Endothelial cell of umbilical vein (primary cell): Measurements from ENCODE around the gene SH3PXD2A. TPM values are rescaled to one million over a fixed set of nuclear protein-coding genes. Genes with fewer than 3 reads are reported as not detected.

Experiments used
- BruUV-seq: library from RNA; stranded (reverse); fragments of 400-500 nt; replicated peaks from 2 replicates; lab custom pipeline; 2021; lab: Mats Ljungman, UMichigan
- CTCF ChIA-PET: fragments of 300-600, 350-600 bp; sonication (Branson Sonifier 250); formaldehyde crosslinking; loops from one replicate; lab custom pipeline; 2021; ENCODE audit warnings: antibody characterized with exemption, inconsistent platforms; lab: Charles Lee
- POLR2A ChIA-PET: fragments of 300-600, 350-600 bp; sonication (Branson Sonifier 250); formaldehyde crosslinking; loops from one replicate; lab custom pipeline; 2021; ENCODE audit warnings: antibody characterized with exemption, inconsistent platforms; lab: Charles Lee
- DNase-seq: peaks from one replicate; pipeline ENCODE4 v3.0.0-alpha.2; 2011; ENCODE audit warnings: low read depth, low spot score
- FAIRE-seq: peaks from 2 replicates; lab custom pipeline; 2011; peaks lifted over from hg19 to GRCh38; lab: Jason Lieb, UNC
- H2AFZ ChIP-seq: 2 replicates; pipeline ENCODE4 v1.6.0; 2012; ENCODE audit warnings: low read depth, low read length, control low read depth, inconsistent platforms
- H3K27ac ChIP-seq: 2 replicates; pipeline ENCODE4 v1.5.1; 2011; ENCODE audit warnings: low read depth, mild to moderate bottlenecking, control low read depth, low read length, moderate library complexity; ENCODE audit not compliant: insufficient read depth
- H3K27me3 ChIP-seq, 2 experiments: 2 replicates each; pipeline versions ENCODE4 v1.6.0 to v1.6.1; 2011; ENCODE audit warnings: low read length in 2 of 2, mixed read lengths in 1 of 2; ENCODE audit not compliant: control insufficient read depth in 2 of 2, insufficient read depth in 2 of 2
- H3K36me3 ChIP-seq, 2 experiments: 2 replicates in 1 of 2; 3 replicates in 1 of 2; pipeline ENCODE4 v1.5.1; 2011; ENCODE audit warnings: low read length in 2 of 2, mild to moderate bottlenecking in 1 of 2, moderate library complexity in 1 of 2; ENCODE audit not compliant: control insufficient read depth in 2 of 2, insufficient read depth in 2 of 2; ENCODE audit errors: extremely low read depth in 1 of 2
- H3K4me1 ChIP-seq: 3 replicates; pipeline ENCODE4 v1.5.1; 2011; ENCODE audit warnings: mild to moderate bottlenecking, low read length; ENCODE audit not compliant: control insufficient read depth, insufficient read depth; ENCODE audit errors: extremely low read depth
- H3K4me2 ChIP-seq: 2 replicates; pipeline ENCODE4 v1.6.1; 2011; ENCODE audit warnings: low read length, control low read depth, mixed read lengths; ENCODE audit not compliant: insufficient read depth
- H3K4me3 ChIP-seq, 3 experiments: fragments of 200-600 bp in 1 of 3; sonication (generic), shearing (Covaris generic) in 1 of 3; replicated peaks in 1 of 3; 2 replicates each; pipeline ENCODE4 v1.5.1; 2011 to 2016; ENCODE audit warnings: control low read depth in 3 of 3, low read length in 3 of 3, mild to moderate bottlenecking in 2 of 3, inconsistent platforms in 1 of 3, low read depth in 1 of 3, moderate library complexity in 1 of 3; ENCODE audit not compliant: insufficient read depth in 1 of 3
- H3K79me2 ChIP-seq: 2 replicates; pipeline ENCODE4 v1.6.0; 2012; ENCODE audit warnings: low read length, inconsistent platforms; ENCODE audit not compliant: control insufficient read depth, insufficient read depth
- H3K9ac ChIP-seq: replicated peaks from 2 replicates; pipeline ENCODE3; 2011; ENCODE audit warnings: low read length, control low read depth; ENCODE audit not compliant: insufficient read depth; ENCODE audit errors: extremely low read depth
- H3K9me1 ChIP-seq: replicated peaks from 3 replicates; pipeline ENCODE4 v1.6.0; 2011; ENCODE audit warnings: mild to moderate bottlenecking, low read length; ENCODE audit not compliant: control insufficient read depth, insufficient read depth; ENCODE audit errors: extremely low read depth
- H3K9me3 ChIP-seq: replicated peaks from 2 replicates; pipeline ENCODE4 v1.5.1; 2012; ENCODE audit warnings: low read length, inconsistent platforms; ENCODE audit not compliant: control insufficient read depth, insufficient read depth
- H4K20me1 ChIP-seq: replicated peaks from 2 replicates; pipeline ENCODE3; 2011; ENCODE audit warnings: mild to moderate bottlenecking, low read length; ENCODE audit not compliant: control insufficient read depth, insufficient read depth; ENCODE audit errors: extremely low read depth
- EZH2 ChIP-seq: IDR thresholded peaks from 2 replicates; pipeline ENCODE4 v1.6.1; 2012; ENCODE audit warnings: borderline replicate concordance, low read depth, mild to moderate bottlenecking, moderate library complexity, low read length, inconsistent platforms; ENCODE audit not compliant: severe bottlenecking
- FOS ChIP-seq: IDR thresholded peaks from 2 replicates; pipeline ENCODE4 v1.6.1; 2011; ENCODE audit warnings: mild to moderate bottlenecking, low read length, moderate library complexity, borderline replicate concordance; ENCODE audit not compliant: insufficient read depth
- GATA2 ChIP-seq: IDR thresholded peaks from 2 replicates; pipeline ENCODE4 v1.7.0; 2011; ENCODE audit warnings: low read depth, mild to moderate bottlenecking, moderate library complexity, mixed read lengths, low read length; ENCODE audit not compliant: insufficient read length, insufficient read depth
- JUN ChIP-seq: IDR thresholded peaks from 2 replicates; pipeline ENCODE4 v1.6.1; 2011; ENCODE audit warnings: borderline replicate concordance, low read depth; ENCODE audit not compliant: insufficient read length, insufficient read depth
- MAX ChIP-seq: IDR thresholded peaks from 2 replicates; pipeline ENCODE4 v1.6.1; 2011; ENCODE audit not compliant: insufficient read depth, insufficient read length
- MYC ChIP-seq: IDR thresholded peaks from one replicate; pipeline ENCODE4 v1.6.1; 2011; ENCODE audit warnings: mild to moderate bottlenecking, low read depth, low read length
- POLR2A ChIP-seq: IDR thresholded peaks from 2 replicates; pipeline ENCODE4 v1.6.1; 2012; ENCODE audit warnings: low read depth, mild to moderate bottlenecking, control low read depth, low read length
- POLR2AphosphoS5 ChIP-seq: IDR thresholded peaks from 2 replicates; pipeline ENCODE4 v1.6.1; 2012; ENCODE audit warnings: low read depth, mild to moderate bottlenecking, control low read depth, low read length, moderate library complexity; ENCODE audit not compliant: insufficient read depth
- dilution Hi-C: fragments of 300-500 bp; cut with MboI; formaldehyde crosslinking; loops from one replicate; pipeline ENCODE4 v1.15.0; 2019; ENCODE audit warnings: low sequenced_read_pairs; ENCODE audit not compliant: extremely low pct_ligation_motif_present
- intact Hi-C: fragments of 100-400 bp; cut with micrococcal nuclease; formaldehyde crosslinking; loops from one replicate; pipeline ENCODE4 v1.10.0; 2022
- polyA plus RNA-seq, 4 experiments: library from polyadenylated mRNA; depleted of rRNA in 3 of 4; stranded (reverse) in 3 of 4; unstranded in 1 of 4; fragments of >200 nt; gene quantifications; 2 replicates each; pipeline versions ENCODE4 v1.2.1 to v1.2.3, GENCODE V29; 2011 to 2012; ENCODE audit warnings: missing spikeins in 1 of 4
- total RNA-seq: library from RNA; stranded (reverse); gene quantifications from 2 replicates; pipeline ENCODE4 v1.2.3, GENCODE V29; 2021
- TF ChIP-seq, protein P1 (sequence below), 2 donors: IDR thresholded peaks; 1 replicate in 1 of 2; 2 replicates in 1 of 2; pipeline ENCODE4 v1.5.1; 2011; ENCODE audit warnings: low read length in 2 of 2, mild to moderate bottlenecking in 2 of 2, moderate library complexity in 2 of 2, control low read depth in 1 of 2, inconsistent platforms in 1 of 2, low read depth in 1 of 2; ENCODE audit not compliant: insufficient read depth in 1 of 2; ENCODE audit errors: extremely low read depth in 1 of 2

SH3PXD2A gene
- total and polyA plus RNA-seq, 2 donors (not counting 3 experiments of a cell fraction or from before 2014, with no cell fraction given) = 1.4 to 5.1 TPM

GRCh38 chr10:103869336-103869735, 14.0 kb upstream of the SH3PXD2A start:
- POLR2A ChIA-PET = no interaction called here
- no peaks in the 10 kb centered on the region for H3K79me2 ChIP-seq
- H3K36me3 ChIP-seq = no peaks in the 10 kb centered on the region
- no peak overlapping the region for H3K27ac ChIP-seq
- no peaks in the 10 kb centered on the region for H3K9me1 ChIP-seq
- no peak overlapping the region for H2AFZ ChIP-seq
- no peak overlapping the region for H3K4me3 ChIP-seq
- no peaks in the 10 kb centered on the region for H3K4me1 ChIP-seq
- no peak overlapping the region for H3K4me2 ChIP-seq
- DNase-seq = no peak
- FAIRE-seq = no peak
- no peaks in the 10 kb centered on the region for H4K20me1 ChIP-seq
- no TSS peak for BruUV-seq
- dilution Hi-C loops = loop anchor here (25.0 kb wide), 1 partner anchor 157 kb away; no protein-coding TSS in a partner anchor
- TF ChIP-seq, protein P1, sequence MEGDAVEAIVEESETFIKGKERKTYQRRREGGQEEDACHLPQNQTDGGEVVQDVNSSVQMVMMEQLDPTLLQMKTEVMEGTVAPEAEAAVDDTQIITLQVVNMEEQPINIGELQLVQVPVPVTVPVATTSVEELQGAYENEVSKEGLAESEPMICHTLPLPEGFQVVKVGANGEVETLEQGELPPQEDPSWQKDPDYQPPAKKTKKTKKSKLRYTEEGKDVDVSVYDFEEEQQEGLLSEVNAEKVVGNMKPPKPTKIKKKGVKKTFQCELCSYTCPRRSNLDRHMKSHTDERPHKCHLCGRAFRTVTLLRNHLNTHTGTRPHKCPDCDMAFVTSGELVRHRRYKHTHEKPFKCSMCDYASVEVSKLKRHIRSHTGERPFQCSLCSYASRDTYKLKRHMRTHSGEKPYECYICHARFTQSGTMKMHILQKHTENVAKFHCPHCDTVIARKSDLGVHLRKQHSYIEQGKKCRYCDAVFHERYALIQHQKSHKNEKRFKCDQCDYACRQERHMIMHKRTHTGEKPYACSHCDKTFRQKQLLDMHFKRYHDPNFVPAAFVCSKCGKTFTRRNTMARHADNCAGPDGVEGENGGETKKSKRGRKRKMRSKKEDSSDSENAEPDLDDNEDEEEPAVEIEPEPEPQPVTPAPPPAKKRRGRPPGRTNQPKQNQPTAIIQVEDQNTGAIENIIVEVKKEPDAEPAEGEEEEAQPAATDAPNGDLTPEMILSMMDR (IDR thresholded peaks at IDR 0.05; ENCODE audit: extremely low read depth in 1 of 2, insufficient read depth in 1 of 2, low read depth in 1 of 2, low read length in 2 of 2) = no peak
- no peak for TF ChIP-seq GATA2
- no peak for TF ChIP-seq EZH2
- no peak for TF ChIP-seq MYC
- no peak for TF ChIP-seq POLR2AphosphoS5
- no peak for TF ChIP-seq MAX
- TF ChIP-seq JUN = no peak
- no peak for TF ChIP-seq FOS
- no peak for TF ChIP-seq POLR2A
- no peaks in the 10 kb centered on the region for H3K9me3 ChIP-seq
- H3K27me3 ChIP-seq = peaks cover 0 to 4% of the 10 kb centered on the region in 2 experiments
- CTCF ChIA-PET = interaction anchor here (0.6 to 1.5 kb wide), 2 partner anchors 157 to 355 kb away, joined by 4 to 6 read pairs; no protein-coding TSS in a partner anchor
- intact Hi-C loops = no loop called here
- H3K9ac ChIP-seq = no peak overlapping the region
